GM21723 (cell line): ENCODE data around the gene VDAC2.

Experiments used
- ATAC-seq: cut with Tn5 transposase; IDR thresholded peaks from one replicate; pipeline ENCODE4 v1.9.1; 2021; ENCODE audit warnings: mild to moderate bottlenecking, moderate library complexity; ENCODE audit not compliant: unreplicated experiment

The VDAC2 gene

DNA sequence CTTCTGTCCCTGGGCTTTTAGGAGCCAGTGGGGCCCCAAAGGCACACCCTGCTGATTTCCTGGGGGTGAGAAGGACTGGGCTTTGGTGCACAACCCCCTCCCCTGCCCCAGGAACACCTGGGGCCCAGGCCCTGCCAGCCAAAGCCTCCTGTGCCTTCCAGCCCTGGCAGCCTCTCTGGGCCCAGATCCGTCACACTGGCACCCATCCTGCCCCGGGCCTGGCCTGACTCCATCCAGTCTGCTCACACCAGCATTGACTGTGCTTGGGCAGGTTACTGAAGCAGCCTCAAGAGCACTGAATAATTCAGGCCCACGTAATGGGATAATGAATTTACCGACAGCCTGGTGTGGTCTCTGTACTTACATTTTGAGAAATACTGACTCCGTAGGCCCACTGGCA, 37.2 kb downstream of the VDAC2 start:
- ATAC-seq: no peak

- ATAC-seq: no peak
Measured at GRCh38 chr10:75250934-75251333, 40.3 kb downstream of the VDAC2 start.

- no peak for ATAC-seq
Measured at GRCh38 chr10:75253281-75254220, 43.0 kb downstream of the VDAC2 start.

GRCh38 chr10:75254739-75255138, 44.1 kb downstream of the VDAC2 start:
- ATAC-seq: no peak

- no peak for ATAC-seq
Measured at GRCh38 chr10:75260990-75261389, 50.4 kb downstream of the VDAC2 start.

GRCh38 chr10:75261813-75262705, 51.5 kb downstream of the VDAC2 start:
- ATAC-seq: no peak

GRCh38 chr10:75263806-75264205, 53.2 kb downstream of the VDAC2 start:
- ATAC-seq: no peak

DNA sequence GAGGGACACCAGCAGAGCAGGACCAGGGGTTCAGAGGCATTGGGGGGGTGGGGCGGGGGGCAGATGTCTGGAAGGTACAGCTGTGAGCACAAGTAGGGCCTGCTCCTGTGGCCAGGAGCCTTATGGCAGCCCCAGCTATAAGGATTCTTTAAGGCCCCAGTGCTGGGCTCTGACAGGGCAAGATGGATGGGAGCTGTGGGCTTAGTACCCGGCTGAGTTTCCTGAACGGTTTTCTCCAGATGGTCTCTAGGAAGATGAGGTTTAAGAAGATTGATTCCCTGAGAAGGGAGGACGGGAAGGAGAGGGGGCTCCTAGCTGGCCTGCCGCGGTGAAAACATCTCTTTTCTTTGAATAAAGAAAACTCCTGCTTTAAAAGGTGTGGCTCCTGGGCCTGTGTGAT, 55.3 kb downstream of the VDAC2 start:
- ATAC-seq: no peak

GRCh38 chr10:75266945-75267344, 56.3 kb downstream of the VDAC2 start:
- no peak for ATAC-seq

GRCh38 chr10:75269605-75270004, 59.0 kb downstream of the VDAC2 start:
- ATAC-seq: no peak

- no peak for ATAC-seq
Measured at GRCh38 chr10:75272094-75272493, 61.5 kb downstream of the VDAC2 start.

DNA sequence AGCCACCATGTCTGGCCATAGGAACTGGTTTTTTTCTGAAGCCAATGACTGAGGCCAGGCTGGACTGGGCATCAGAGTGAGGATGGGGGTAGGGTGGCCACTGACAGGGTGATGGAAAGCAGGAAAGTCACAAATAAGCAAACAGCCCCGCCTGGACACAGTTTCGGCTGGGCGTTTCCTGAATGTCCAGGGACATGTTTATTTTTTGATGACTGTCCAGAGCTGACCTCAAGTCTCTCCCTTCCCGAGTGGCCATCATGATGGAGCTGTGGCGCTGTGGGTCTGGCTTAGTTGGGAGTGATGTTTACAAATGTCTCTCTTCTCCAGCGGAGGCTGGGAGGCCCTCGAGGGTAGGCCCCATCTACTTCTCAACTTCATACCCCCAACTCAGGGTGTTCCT, 62.3 kb downstream of the VDAC2 start:
- no peak for ATAC-seq

GRCh38 chr10:75276069-75276872, 65.7 kb downstream of the VDAC2 start:
- no peak for ATAC-seq

GRCh38 chr10:75280236-75280635, 69.6 kb downstream of the VDAC2 start:
- ATAC-seq: no peak
